Adrenal gland (tissue), 19 donors: Measurements from ENCODE around the gene PIK3CB. TPM values are rescaled to one million over a fixed set of nuclear protein-coding genes. Genes with fewer than 3 reads are reported as not detected.

Source experiments
- DNase-seq, 7 donors: peaks; one replicate each; pipeline ENCODE4 v3.0.0-alpha.2; 2019 to 2020
- H3K27ac ChIP-seq, 5 donors: fragments of 200-600 bp; sonication (generic) in 4 of 5; 1 replicate in 3 of 5; 2 replicates in 2 of 5; pipeline versions ENCODE4 v1.5.1 to v1.8.0; 2016 to 2020; ENCODE audit warnings: mild to moderate bottlenecking in 1 of 5
- H3K27me3 ChIP-seq: fragments of 200-600 bp; 2 replicates; pipeline ENCODE4 v1.8.0; 2021
- H3K36me3 ChIP-seq, 2 donors: fragments of 200-600 bp; replicated peaks in 1 of 2; 1 replicate in 1 of 2; 2 replicates in 1 of 2; pipeline versions ENCODE4 v1.5.1 to v1.8.0; 2018 to 2022
- H3K4me1 ChIP-seq, 2 donors: fragments of 200-600 bp; replicated peaks in 1 of 2; 1 replicate in 1 of 2; 2 replicates in 1 of 2; pipeline versions ENCODE4 v1.5.1 to v1.8.0; 2018 to 2021
- H3K4me3 ChIP-seq, 4 donors: fragments of 200-600 bp; sonication (generic) in 3 of 4; one replicate each; pipeline ENCODE4 v1.5.1; 2016 to 2018
- H3K9me3 ChIP-seq, 3 donors: fragments of 200-600 bp; sonication (generic) in 1 of 3; replicated peaks in 1 of 3; 1 replicate in 2 of 3; 2 replicates in 1 of 3; pipeline versions ENCODE4 v1.5.1 to v1.8.0; 2016 to 2021
- CTCF ChIP-seq, 6 experiments: fragments of 450-650 bp in 4 of 6; fragments of 200-600 bp in 2 of 6; sonication (generic) in 1 of 6; IDR thresholded peaks; 1 replicate in 5 of 6; 2 replicates in 1 of 6; pipeline versions ENCODE4 v1.5.1 to v1.8.0; 2016 to 2021; ENCODE audit warnings: antibody characterized with exemption in 6 of 6, mild to moderate bottlenecking in 2 of 6, moderate library complexity in 1 of 6
- POLR2A ChIP-seq, 2 donors: fragments of 450-650 bp; IDR thresholded peaks; one replicate each; pipeline ENCODE4 v1.6.1; 2017; ENCODE audit warnings: antibody characterized with exemption in 2 of 2, mild to moderate bottlenecking in 2 of 2, moderate library complexity in 1 of 2
- WGBS, 4 donors: extraction: QIAGEN DNeasy Blood & Tissue Kit in 2 of 4; methylation state at CpG; one replicate each; pipeline versions ENCODE4 v1.1.5 to v1.1.7; 2013 to 2017; 5-methylcytosine and 5-hydroxymethylcytosine counted together
- intact Hi-C, 2 donors: fragments of 100-400 bp; cut with DNase I; formaldehyde crosslinking; loops; one replicate each; pipeline versions ENCODE4 v1.14.1 to v1.15.0; 2022 to 2023
- long read RNA-seq, 10 donors: library from polyadenylated mRNA in 3 of 10; unstranded in 2 of 10; stranded (forward) in 1 of 10; transcript quantifications; one replicate each; pipeline ENCODE4 v2.0.0 and lab custom pipeline, GENCODE V29; 2021 to 2026
- polyA plus RNA-seq, 3 donors: library from polyadenylated mRNA; stranded (reverse); fragments of 200-250 nt in 2 of 3; fragments of 350-450 nt in 1 of 3; fragmentation: Illumina TruSeq in 1 of 3; extraction: RNeasy Lipid Tissue Mini Kit (QIAGEN cat#74804) in 1 of 3; gene quantifications; one replicate each; pipeline ENCODE4 v1.2.3, GENCODE V29; 2013 to 2014
- total RNA-seq, 9 donors: library from RNA; depleted of rRNA in 4 of 9; stranded (reverse); fragments of >200 nt in 4 of 9; fragments of 120-200 nt in 1 of 9; fragmentation: NEBNext Ultra II Directional in 1 of 9; extraction: Animal tissue kit (Norgen Biotek cat#: 25700) in 1 of 9; gene quantifications; one replicate each; pipeline versions ENCODE4 v1.1.0 to v1.2.4, GENCODE V29; 2013 to 2023
- donor health status: healthy with polysubstance abuse.
- donor health status: Bipolar disorder and iron deficiency.
- donor health status: DM: yes; HTN: yes; CAD: no.
- donor health status: DM: no; HTN: no; CAD: no.
- donor health status: DM: no; HTN: no; CAD: no.
- donor health status: DM: yes; HTN: yes; CAD: no.

PIK3CB gene
- total RNA-seq (10 to 100 TPM in 8 of 9 donors, 1 to 10 TPM in 1; 7.7 to 26.0 (median 16.0) TPM), polyA plus RNA-seq (10 to 100 TPM in 1 of 3 donors, 1 to 10 TPM in 2; 4.6 to 17.7 (median 7.5) TPM)
- long read RNA-seq, donor 1: 0 reads
- long read RNA-seq, donor 2: 0 reads
- long read RNA-seq, donor 3: 0 reads
- long read RNA-seq, donor 4, partial matches to known transcripts: 1 of 1 reads
- long read RNA-seq, donor 4, other reads (novel, unspliced or antisense): 0 of 1 reads
- long read RNA-seq, donor 5, full-length matches to known transcripts: 3 of 37 reads
- long read RNA-seq, donor 5, partial matches to known transcripts: 2 of 37 reads
- long read RNA-seq, donor 5, other reads (novel, unspliced or antisense): 32 of 37 reads
- long read RNA-seq, donor 6, partial matches to known transcripts: 1 of 2 reads
- long read RNA-seq, donor 6, other reads (novel, unspliced or antisense): 0 of 2 reads
- long read RNA-seq, donor 7: 0 reads
- long read RNA-seq, donor 8: 0 reads
- long read RNA-seq, donor 9: 0 reads
- long read RNA-seq, donor 10: 0 reads

- Histone ChIP-seq H3K4me3 (peak within 1 kb of the TSS; percentile 51 to 90 (median 88)), H3K36me3 (no peaks in the 10 kb centered on the region), H3K27ac (peak within 1 kb of the TSS; percentile 82 to 98 (median 93)), H3K4me1 (peaks cover 0 to 15% of the 10 kb centered on the region in 2 donors), H3K27me3 (no peaks in the 10 kb centered on the region), H3K9me3 (no peaks in the 10 kb centered on the region)
- DNase-seq: peak; percentile 88 to 93 (median 93)
- TF ChIP-seq POLR2A (IDR thresholded peaks at IDR 0.05): peak; percentile 92 to 97
- peak in 1 of 6 experiments; percentile 14 for TF ChIP-seq CTCF (IDR thresholded peaks at IDR 0.05)
- WGBS, 4 donors: 0 to 1% (median 1%) methylated on average over 14 to 88 of the region's 88 CpGs
- intact Hi-C loops: loop anchor here in 1 of 2 donors (5.0 to 10.0 kb wide), 2 partner anchors 83 to 230 kb away; partner anchors contain the start of gene FAIM
Observed at GRCh38 chr3:138834596-138835396, at the start of gene PIK3CB. TSS of gene PIK3CB (minus strand) at chr3:138834928. CDS start at chr3:138759343, 75,585 bp downstream.

GRCh38 chr3:138881233-138881632, 46.5 kb upstream of the PIK3CB start:
- Histone ChIP-seq H3K4me3 (no peak overlapping the region), H3K4me1 (no peaks in the 10 kb centered on the region), H3K9me3 (no peaks in the 10 kb centered on the region), H3K36me3 (no peaks in the 10 kb centered on the region), H3K27me3 (no peaks in the 10 kb centered on the region), H3K27ac (no peak overlapping the region)
- WGBS, 4 donors: 65 to 82% (median 75%) methylated on average over 2 of the region's 2 CpGs
- intact Hi-C loops: no loop called here
- DNase-seq: no peak
- TF ChIP-seq CTCF (IDR thresholded peaks at IDR 0.05) (no peak), POLR2A (IDR thresholded peaks at IDR 0.05) (no peak)

GRCh38 chr3:138879541-138880380, 45.0 kb upstream of the PIK3CB start:
- no peaks in the 10 kb centered on the region for H3K4me1 ChIP-seq
- 70 to 75% (median 73%) methylated on average over 11 to 14 of the region's 14 CpGs for WGBS, 4 donors
- intact Hi-C loops: no loop called here

More at GRCh38 chr3:138879541-138880380, 45.0 kb upstream of the PIK3CB start:
- Histone ChIP-seq H3K9me3 (no peaks in the 10 kb centered on the region), H3K27ac (no peak overlapping the region), H3K4me3 (no peak overlapping the region), H3K36me3 (no peaks in the 10 kb centered on the region), H3K27me3 (no peaks in the 10 kb centered on the region)
- no peak for TF ChIP-seq POLR2A (IDR thresholded peaks at IDR 0.05)
- no peak for TF ChIP-seq CTCF (IDR thresholded peaks at IDR 0.05)
- no peak for DNase-seq
